ENCODE results near the gene SEMA6B. TPM values are rescaled to one million over a fixed set of nuclear protein-coding genes. Genes with fewer than 3 reads are reported as not detected.

The SEMA6B gene
- total RNA-seq, 6 experiments from 2014 or later = 0.05 to 0.30 (median 0.21) TPM

DNA sequence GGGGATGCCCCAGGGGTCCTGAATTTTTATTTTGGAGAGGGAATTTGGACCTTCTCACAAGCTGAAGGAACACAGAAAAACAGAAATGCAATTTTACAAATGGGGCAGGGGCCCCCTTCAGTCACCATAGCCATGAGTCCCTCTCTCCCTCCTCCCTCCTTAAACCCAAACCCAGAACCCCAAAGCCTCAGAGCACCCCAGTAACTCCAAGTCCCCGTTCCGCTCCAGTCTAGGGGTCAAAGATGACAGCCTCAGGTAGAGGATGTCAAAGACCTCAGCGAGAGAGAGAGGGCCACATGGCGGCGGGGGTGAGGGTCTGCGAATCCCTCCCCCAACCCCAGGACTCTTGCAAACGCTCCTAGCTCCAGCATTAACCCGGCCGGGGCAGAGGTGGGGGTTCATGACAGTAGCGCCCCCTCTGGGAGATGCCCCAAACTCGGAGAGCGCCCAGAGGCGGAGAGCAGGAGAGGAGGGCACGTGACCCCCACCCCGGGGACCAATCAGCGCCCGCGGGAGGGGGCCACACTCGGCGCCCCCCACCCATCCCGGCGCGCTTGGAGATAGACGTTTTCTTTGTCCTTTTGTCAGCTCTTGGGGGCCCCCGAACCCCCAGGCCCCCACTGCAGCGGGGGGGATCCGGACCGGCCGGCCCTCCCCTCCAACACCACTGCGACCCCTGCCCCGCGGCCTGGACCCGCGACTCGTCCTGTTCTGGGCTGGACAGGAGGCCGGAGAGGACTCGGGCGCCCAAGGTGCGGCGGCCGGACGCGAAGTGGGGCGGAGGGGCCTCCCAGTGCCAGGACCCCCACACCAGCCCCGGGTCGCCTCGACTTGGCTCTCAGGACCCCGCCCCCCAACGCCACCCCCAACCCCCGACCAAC is 20.8 kb upstream of the SEMA6B start:
- TF ChIP-seq, protein P1, sequence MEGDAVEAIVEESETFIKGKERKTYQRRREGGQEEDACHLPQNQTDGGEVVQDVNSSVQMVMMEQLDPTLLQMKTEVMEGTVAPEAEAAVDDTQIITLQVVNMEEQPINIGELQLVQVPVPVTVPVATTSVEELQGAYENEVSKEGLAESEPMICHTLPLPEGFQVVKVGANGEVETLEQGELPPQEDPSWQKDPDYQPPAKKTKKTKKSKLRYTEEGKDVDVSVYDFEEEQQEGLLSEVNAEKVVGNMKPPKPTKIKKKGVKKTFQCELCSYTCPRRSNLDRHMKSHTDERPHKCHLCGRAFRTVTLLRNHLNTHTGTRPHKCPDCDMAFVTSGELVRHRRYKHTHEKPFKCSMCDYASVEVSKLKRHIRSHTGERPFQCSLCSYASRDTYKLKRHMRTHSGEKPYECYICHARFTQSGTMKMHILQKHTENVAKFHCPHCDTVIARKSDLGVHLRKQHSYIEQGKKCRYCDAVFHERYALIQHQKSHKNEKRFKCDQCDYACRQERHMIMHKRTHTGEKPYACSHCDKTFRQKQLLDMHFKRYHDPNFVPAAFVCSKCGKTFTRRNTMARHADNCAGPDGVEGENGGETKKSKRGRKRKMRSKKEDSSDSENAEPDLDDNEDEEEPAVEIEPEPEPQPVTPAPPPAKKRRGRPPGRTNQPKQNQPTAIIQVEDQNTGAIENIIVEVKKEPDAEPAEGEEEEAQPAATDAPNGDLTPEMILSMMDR (IDR thresholded peaks at IDR 0.05) = peak; percentile 45
- Mint-ChIP-seq H3K27me3 (ENCODE audit: insufficient read depth) (peaks cover 20% of the 10 kb centered on the region), H3K27ac (no peak overlapping the region), H3K4me3 (no peak overlapping the region), H3K36me3 (ENCODE audit: low read depth) (no peaks in the 10 kb centered on the region), H3K4me1 (ENCODE audit: low read depth) (peaks cover 20% of the 10 kb centered on the region), H3K9me3 (no peaks in the 10 kb centered on the region)
- DNase-seq = no peak

DNA sequence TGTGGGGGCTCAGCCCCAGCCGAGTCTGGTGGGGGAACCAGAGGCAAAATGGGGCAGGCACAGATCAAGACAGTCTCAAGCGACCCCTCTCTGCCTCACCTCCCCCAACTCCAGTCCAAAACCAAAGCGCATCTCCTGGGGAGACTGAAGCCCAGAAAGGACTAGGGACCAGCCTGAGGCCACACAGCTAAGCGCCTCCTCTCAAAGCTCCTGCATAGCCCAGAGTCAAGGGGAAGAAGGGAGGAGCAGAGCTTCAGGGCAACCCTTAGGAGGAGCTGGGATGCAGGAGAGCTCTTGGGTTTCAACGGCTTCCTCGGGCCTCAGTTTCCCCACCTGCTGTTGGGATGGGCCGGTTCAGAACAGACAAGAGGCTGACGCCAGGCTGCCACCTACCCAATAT is 19.9 kb upstream of the SEMA6B start:
- no peaks in the 10 kb centered on the region for H3K36me3 Mint-ChIP-seq (ENCODE audit: low read depth)
- H3K27me3 Mint-ChIP-seq (ENCODE audit: insufficient read depth) = peaks cover 20% of the 10 kb centered on the region
- TF ChIP-seq, protein P1 (IDR thresholded peaks at IDR 0.05) = no peak
- DNase-seq = no peak
- peaks cover 25% of the 10 kb centered on the region for H3K4me1 Mint-ChIP-seq (ENCODE audit: low read depth)
- no peaks in the 10 kb centered on the region for H3K9me3 Mint-ChIP-seq
- no peak overlapping the region for H3K4me3 Mint-ChIP-seq
- no peak overlapping the region for H3K27ac Mint-ChIP-seq

DNA sequence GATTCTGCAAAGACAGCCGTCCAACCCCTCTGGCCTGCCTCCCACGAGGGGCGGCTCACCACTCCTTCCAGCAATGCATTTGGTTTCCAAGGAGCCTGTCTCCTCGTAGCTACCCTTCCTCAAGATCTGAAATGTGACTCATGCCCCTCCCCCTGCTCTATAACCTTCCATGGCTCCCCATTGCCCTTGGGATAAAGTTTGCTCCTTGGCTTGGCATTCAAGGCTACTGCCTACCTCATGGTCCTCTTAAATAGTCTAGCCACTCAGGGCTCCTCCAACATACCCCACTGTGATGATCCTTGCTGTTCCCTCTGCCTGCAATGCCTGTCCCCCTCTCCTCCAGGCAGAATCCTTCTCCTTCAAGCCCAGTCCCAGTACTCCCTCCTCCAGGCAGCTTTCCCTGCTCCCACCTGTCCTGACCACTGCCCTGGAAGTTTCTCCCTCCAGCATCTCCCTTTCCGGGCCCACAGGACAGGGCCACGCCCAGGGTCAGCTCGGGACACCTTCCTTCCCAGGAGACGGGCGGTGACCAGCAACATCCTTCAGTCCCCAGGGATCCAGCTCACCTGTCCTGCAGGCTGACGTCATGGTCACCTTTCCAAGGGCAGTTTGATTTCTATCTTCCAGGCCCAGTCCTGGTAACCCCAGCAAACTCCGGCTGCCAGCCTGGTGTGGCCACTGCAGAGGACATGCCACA is 19.2 kb upstream of the SEMA6B start:
- Mint-ChIP-seq H3K4me3 (no peak overlapping the region), H3K27ac (no peak overlapping the region)

DNA sequence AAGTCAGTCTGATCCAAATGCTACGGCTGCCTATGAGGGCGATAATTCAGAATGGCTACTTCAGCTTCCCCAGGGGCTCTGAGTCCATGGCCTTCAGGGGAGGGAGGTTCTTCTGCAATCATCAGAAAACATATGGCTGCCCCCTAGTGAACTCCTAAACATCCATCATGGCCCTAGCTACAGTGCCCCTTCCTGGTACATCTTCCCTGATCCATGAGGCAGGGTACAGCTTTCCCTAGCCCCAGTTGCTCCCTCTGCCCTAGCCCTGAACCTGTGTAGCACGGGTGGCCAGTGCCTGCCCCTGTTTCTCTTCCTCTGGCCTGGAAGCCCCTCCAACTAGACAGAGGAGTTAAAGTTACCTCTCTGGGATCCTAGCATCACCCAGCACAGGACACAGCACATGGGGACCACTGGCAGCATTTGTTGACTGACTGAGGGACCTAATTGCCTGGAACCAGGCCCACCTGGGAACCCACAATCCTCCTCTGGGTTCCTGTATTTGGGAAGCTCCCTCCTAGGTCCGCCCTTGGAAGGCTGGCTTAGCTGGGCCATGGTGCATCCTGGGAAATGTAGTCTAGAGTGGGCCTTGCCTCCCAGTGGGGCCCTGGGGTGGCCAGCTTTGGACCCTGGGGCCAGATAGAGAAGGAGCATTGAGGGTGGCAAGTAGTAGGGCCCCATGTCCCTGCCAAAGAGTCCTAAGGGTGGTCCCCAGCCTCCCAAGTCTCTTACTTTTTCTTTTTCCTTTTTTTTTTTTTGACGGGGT is 17.7 kb upstream of the SEMA6B start:
- Mint-ChIP-seq H3K27ac (peak overlapping the region; percentile 3; the same call in 1 of the 2 replicates), H3K4me1 (ENCODE audit: low read depth) (peaks cover 21% of the 10 kb centered on the region), H3K4me3 (no peak overlapping the region), H3K36me3 (ENCODE audit: low read depth) (no peaks in the 10 kb centered on the region), H3K9me3 (no peaks in the 10 kb centered on the region), H3K27me3 (ENCODE audit: insufficient read depth) (peaks cover 16% of the 10 kb centered on the region)
- no peak for DNase-seq
- TF ChIP-seq, protein P1 (IDR thresholded peaks at IDR 0.05) = no peak

More for the DNA sequence above, 19.2 kb upstream of the SEMA6B start:
- DNase-seq = no peak
- Mint-ChIP-seq H3K36me3 (ENCODE audit: low read depth) (no peaks in the 10 kb centered on the region), H3K27me3 (ENCODE audit: insufficient read depth) (peaks cover 20% of the 10 kb centered on the region), H3K4me1 (ENCODE audit: low read depth) (peaks cover 25% of the 10 kb centered on the region), H3K9me3 (no peaks in the 10 kb centered on the region)
- TF ChIP-seq, protein P1 (IDR thresholded peaks at IDR 0.05) = no peak

Data from HFFc6 (cell line).